ENCODE data around the gene RAB40C.

GRCh38 chr16:621526-622105, 31.8 kb downstream of the RAB40C start:
- TF ChIP-seq POLR2AphosphoS5 (IDR thresholded peaks at IDR 0.05; ENCODE audit: low read depth, low read length) (no peak), TAF1 (IDR thresholded peaks at IDR 0.05; ENCODE audit: borderline replicate concordance, insufficient read depth, low read length) (no peak)
